Endothelial cell (in vitro differentiated cells): ENCODE measurements around the gene RUNX3. TPM values are rescaled to one million over a fixed set of nuclear protein-coding genes. Genes with fewer than 3 reads are reported as not detected.

Experiments used
- DNase-seq: peaks from one replicate; pipeline ENCODE4 v3.0.0; 2021; ENCODE audit warnings: low spot score
- H3K27ac Mint-ChIP-seq: one replicate; pipeline ENCODE4 v1.8.0; 2021; ENCODE audit warnings: mixed read lengths, inconsistent platforms; ENCODE audit not compliant: unreplicated experiment
- H3K27me3 Mint-ChIP-seq: one replicate; pipeline ENCODE4 v1.8.0; 2021; ENCODE audit warnings: mild to moderate bottlenecking, moderate library complexity, mixed read lengths, inconsistent platforms; ENCODE audit not compliant: unreplicated experiment
- H3K36me3 Mint-ChIP-seq: one replicate; pipeline ENCODE4 v1.8.0; 2021; ENCODE audit warnings: mild to moderate bottlenecking, low read depth, mixed read lengths, inconsistent platforms; ENCODE audit not compliant: unreplicated experiment
- H3K4me1 Mint-ChIP-seq: one replicate; pipeline ENCODE4 v1.8.0; 2021; ENCODE audit warnings: mild to moderate bottlenecking, mixed read lengths, inconsistent platforms; ENCODE audit not compliant: unreplicated experiment
- H3K4me3 Mint-ChIP-seq: one replicate; pipeline ENCODE4 v1.8.0; 2021; ENCODE audit warnings: mild to moderate bottlenecking, mixed read lengths, inconsistent platforms; ENCODE audit not compliant: unreplicated experiment
- H3K9me3 Mint-ChIP-seq: one replicate; pipeline ENCODE4 v1.8.0; 2021; ENCODE audit warnings: mixed read lengths, inconsistent platforms; ENCODE audit not compliant: unreplicated experiment
- total RNA-seq: library from RNA; stranded (reverse); fragmentation: NEBNext Ultra II Directional; extraction: Animal tissue kit (Norgen Biotek cat#: 25700); gene quantifications from one replicate; pipeline ENCODE4 v1.2.1, GENCODE V29; 2021; ENCODE audit not compliant: unreplicated experiment
- TF ChIP-seq, protein P1 (sequence below): fragments of 200-600 bp; sonication (generic); IDR thresholded peaks from one replicate; pipeline ENCODE4 v1.5.0; 2021; ENCODE audit warnings: antibody characterized with exemption; ENCODE audit not compliant: unreplicated experiment

The RUNX3 gene
- total RNA-seq, 1 donor from 2014 or later, result 1.8 TPM

GRCh38 chr1:24972915-24973242, 42.8 kb upstream of the RUNX3 start:
- no peak for DNase-seq
- no peak overlapping the region for H3K4me3 Mint-ChIP-seq
- H3K27ac Mint-ChIP-seq, result peak overlapping the region; percentile 95
- peaks cover 2% of the 10 kb centered on the region for H3K27me3 Mint-ChIP-seq
- TF ChIP-seq, protein P1, sequence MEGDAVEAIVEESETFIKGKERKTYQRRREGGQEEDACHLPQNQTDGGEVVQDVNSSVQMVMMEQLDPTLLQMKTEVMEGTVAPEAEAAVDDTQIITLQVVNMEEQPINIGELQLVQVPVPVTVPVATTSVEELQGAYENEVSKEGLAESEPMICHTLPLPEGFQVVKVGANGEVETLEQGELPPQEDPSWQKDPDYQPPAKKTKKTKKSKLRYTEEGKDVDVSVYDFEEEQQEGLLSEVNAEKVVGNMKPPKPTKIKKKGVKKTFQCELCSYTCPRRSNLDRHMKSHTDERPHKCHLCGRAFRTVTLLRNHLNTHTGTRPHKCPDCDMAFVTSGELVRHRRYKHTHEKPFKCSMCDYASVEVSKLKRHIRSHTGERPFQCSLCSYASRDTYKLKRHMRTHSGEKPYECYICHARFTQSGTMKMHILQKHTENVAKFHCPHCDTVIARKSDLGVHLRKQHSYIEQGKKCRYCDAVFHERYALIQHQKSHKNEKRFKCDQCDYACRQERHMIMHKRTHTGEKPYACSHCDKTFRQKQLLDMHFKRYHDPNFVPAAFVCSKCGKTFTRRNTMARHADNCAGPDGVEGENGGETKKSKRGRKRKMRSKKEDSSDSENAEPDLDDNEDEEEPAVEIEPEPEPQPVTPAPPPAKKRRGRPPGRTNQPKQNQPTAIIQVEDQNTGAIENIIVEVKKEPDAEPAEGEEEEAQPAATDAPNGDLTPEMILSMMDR, result no peak
- H3K36me3 Mint-ChIP-seq, result peaks cover 8% of the 10 kb centered on the region
- peaks cover 13% of the 10 kb centered on the region for H3K9me3 Mint-ChIP-seq
- H3K4me1 Mint-ChIP-seq, result peaks cover 28% of the 10 kb centered on the region

DNA sequence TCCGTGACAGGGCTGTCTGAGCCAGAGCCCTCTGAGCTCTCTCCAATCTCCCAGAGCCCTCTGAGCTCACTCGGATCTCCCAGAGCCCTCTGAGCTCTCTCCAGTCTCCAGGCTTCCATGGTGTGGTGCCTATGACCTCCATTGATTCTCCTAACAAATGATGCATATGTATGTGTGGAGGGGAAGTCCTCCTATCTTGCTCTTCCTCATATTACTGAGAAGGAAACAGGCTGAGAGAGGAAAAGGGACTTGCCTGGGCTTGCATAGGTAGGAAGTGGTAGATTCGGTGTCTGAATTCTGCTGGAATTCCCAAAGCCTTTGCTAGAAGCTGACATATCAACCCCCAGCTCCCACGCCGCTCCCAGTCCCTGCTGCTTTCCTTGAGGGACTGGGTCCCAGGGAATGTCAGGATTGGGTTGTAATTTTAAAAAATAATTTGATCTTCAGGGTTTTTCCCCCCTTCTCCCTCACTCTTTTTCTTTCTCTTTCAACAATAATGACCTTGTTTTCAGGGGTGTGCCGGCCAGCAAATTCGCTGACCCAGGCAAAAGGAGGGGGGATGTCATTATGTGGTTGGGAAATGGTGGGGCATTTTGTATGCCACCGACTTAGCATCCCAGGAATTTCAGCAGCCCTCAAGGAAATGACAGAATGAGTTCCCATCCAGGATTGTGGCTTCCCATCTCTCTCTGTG, 42.3 kb upstream of the RUNX3 start:
- H3K36me3 Mint-ChIP-seq, result peaks cover 8% of the 10 kb centered on the region
- TF ChIP-seq, protein P1, result no peak
- DNase-seq, result no peak
- no peak overlapping the region for H3K4me3 Mint-ChIP-seq
- H3K9me3 Mint-ChIP-seq, result peaks cover 13% of the 10 kb centered on the region
- H3K4me1 Mint-ChIP-seq, result peaks cover 28% of the 10 kb centered on the region
- peaks cover 2% of the 10 kb centered on the region for H3K27me3 Mint-ChIP-seq
- peak overlapping the region; percentile 95 for H3K27ac Mint-ChIP-seq

DNA sequence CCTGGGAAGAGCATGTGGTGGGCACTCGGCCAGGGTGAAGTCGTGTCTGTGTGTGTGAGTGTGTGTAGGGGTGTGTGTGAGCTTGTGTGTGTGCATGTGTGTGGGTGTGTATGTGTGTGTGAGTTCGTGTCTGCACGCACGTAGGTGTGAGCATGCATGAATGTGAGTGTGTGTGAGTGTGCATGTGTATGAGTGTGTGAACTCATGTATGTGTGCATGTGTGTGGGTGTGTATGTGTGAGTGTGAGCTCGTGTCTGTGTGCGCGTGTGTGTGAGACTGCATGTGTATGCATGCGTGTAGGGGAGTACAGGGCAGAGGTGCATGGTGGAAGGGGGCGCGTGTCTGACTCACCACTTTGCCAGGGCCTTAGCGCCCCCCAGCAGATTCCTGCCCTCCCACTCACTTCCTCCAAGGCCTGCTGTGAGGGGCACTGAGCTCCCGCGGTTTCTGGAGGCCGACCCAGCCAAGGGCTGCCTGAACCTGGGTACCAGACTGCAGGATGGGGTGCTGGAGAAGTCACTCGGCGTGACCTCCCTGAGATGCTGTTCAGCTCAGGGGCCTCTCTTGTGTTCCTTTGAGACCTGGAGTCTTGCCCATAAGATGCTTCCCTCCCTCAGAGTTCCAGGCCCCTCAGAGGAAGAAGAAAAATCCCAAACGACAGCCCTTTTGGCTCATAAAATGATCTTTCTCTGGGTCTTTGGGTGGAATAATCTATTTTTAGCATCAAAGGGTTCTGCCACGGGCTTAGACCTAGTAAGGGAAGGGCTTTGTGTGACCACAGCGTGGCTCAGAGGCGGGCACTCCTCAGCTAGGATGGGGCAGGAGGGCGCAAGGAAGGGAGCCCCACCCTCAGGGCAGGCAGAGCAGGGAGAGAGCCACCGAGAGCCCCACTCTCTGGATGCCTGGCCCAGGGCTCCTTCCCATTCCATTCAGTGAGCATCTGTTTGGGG, 41.1 kb upstream of the RUNX3 start:
- peak overlapping the region; percentile 4 for H3K27ac Mint-ChIP-seq
- H3K27me3 Mint-ChIP-seq, result peaks cover 2% of the 10 kb centered on the region
- H3K4me1 Mint-ChIP-seq, result peaks cover 28% of the 10 kb centered on the region
- no peak overlapping the region for H3K4me3 Mint-ChIP-seq
- H3K9me3 Mint-ChIP-seq, result peaks cover 13% of the 10 kb centered on the region
- DNase-seq, result no peak
- peaks cover 8% of the 10 kb centered on the region for H3K36me3 Mint-ChIP-seq
- TF ChIP-seq, protein P1, result no peak

DNA sequence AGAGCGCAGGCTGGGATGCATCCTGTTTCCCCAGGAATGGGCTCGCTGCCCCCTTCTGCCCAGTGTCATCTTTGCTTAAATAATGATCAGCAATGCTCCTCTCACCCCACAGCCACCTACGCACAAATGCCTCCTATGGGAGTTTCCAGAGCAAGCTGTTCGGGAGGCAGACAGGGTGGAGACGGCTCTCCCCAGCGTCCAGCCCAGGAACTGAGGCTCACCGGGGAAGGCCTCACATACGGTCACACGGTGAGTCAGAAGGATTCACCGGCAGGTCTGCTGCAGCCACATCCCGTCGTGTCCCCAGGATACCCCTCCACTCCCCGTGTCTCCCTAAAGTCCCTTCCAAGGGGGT, 40.3 kb upstream of the RUNX3 start:
- peaks cover 2% of the 10 kb centered on the region for H3K27me3 Mint-ChIP-seq
- H3K4me1 Mint-ChIP-seq, result peaks cover 28% of the 10 kb centered on the region
- H3K27ac Mint-ChIP-seq, result no peak overlapping the region
- H3K4me3 Mint-ChIP-seq, result no peak overlapping the region
- no peak for DNase-seq
- H3K9me3 Mint-ChIP-seq, result peaks cover 8% of the 10 kb centered on the region
- TF ChIP-seq, protein P1, result no peak
- H3K36me3 Mint-ChIP-seq, result peaks cover 5% of the 10 kb centered on the region
